ENCODE data around the gene DLX5.

DNA sequence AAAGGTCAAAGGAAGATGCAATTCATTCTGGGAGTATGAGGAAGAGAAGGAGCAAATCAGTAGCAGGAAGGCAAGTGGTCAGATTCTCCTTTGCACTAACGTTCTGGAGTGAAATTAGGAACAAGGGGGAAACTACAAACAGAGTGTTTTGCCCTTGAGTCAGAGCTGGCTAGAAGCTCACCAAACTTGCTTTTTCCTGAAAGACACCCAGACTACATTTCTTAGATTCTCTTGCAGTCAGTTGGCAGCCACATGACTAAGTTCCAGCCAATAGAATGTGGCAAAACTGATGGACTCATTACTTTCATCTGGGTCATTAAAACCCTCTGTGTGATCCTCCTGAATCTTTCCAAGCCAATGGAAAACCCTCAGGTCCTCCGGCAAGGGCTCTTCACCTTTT, 18.6 kb upstream of the DLX5 start:
- TF ChIP-seq, protein P1, sequence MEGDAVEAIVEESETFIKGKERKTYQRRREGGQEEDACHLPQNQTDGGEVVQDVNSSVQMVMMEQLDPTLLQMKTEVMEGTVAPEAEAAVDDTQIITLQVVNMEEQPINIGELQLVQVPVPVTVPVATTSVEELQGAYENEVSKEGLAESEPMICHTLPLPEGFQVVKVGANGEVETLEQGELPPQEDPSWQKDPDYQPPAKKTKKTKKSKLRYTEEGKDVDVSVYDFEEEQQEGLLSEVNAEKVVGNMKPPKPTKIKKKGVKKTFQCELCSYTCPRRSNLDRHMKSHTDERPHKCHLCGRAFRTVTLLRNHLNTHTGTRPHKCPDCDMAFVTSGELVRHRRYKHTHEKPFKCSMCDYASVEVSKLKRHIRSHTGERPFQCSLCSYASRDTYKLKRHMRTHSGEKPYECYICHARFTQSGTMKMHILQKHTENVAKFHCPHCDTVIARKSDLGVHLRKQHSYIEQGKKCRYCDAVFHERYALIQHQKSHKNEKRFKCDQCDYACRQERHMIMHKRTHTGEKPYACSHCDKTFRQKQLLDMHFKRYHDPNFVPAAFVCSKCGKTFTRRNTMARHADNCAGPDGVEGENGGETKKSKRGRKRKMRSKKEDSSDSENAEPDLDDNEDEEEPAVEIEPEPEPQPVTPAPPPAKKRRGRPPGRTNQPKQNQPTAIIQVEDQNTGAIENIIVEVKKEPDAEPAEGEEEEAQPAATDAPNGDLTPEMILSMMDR (conservative IDR thresholded peaks at IDR 0.05 in 1 of 2, IDR thresholded peaks at IDR 0.05 in 1 of 2; ENCODE audit: low read depth in 1 of 2, low read length in 2 of 2), result no peak
- TF ChIP-seq EZH2 (IDR thresholded peaks at IDR 0.05; ENCODE audit: low read length, missing control alignments), result no peak
